B cell (primary cell): Measurements from ENCODE around the gene CSF1R. TPM values are rescaled to one million over a fixed set of nuclear protein-coding genes. Genes with fewer than 3 reads are reported as not detected.

Source experiments
- ATAC-seq: fragments of 200-7000 bp; cut with Tn5 transposase; one replicate; pipeline ENCODE4 v1.10.0; 2021; ENCODE audit warnings: low read depth, mild to moderate bottlenecking, moderate number of reproducible peaks, moderate library complexity
- CTCF ChIA-PET: fragments of 350-600 bp; sonication (Branson Sonifier 250); formaldehyde crosslinking; loops from one replicate; lab custom pipeline; 2021; ENCODE audit warnings: antibody characterized with exemption, inconsistent platforms; lab: Charles Lee
- POLR2A ChIA-PET: fragments of 350-600 bp; sonication (Branson Sonifier 250); formaldehyde crosslinking; loops from one replicate; lab custom pipeline; 2021; ENCODE audit warnings: antibody characterized with exemption; lab: Charles Lee
- DNase-seq: peaks from one replicate; pipeline ENCODE4 v3.0.0; 2013
- H2AFZ ChIP-seq: 2 replicates; pipeline ENCODE4 v1.6.1; 2012; ENCODE audit warnings: mild to moderate bottlenecking, low read depth, low read length; ENCODE audit not compliant: insufficient read depth, poor library complexity, severe bottlenecking
- H3K27ac ChIP-seq, 2 donors: 1 replicate in 1 of 2; 2 replicates in 1 of 2; pipeline ENCODE4 v1.5.1; 2012 to 2013; ENCODE audit warnings: low read length in 2 of 2, mild to moderate bottlenecking in 2 of 2, moderate library complexity in 1 of 2
- H3K27me3 ChIP-seq, 4 experiments: fragments of 200-600 bp in 1 of 4; sonication (generic) in 1 of 4; replicated peaks in 1 of 4; 1 replicate in 2 of 4; 2 replicates in 2 of 4; pipeline versions ENCODE4 v1.6.1 to v1.7.0; 2013 to 2016; ENCODE audit warnings: low read length in 3 of 4, mild to moderate bottlenecking in 2 of 4, mixed read lengths in 1 of 4, moderate library complexity in 1 of 4; ENCODE audit not compliant: insufficient read depth in 4 of 4, control insufficient read depth in 3 of 4; ENCODE audit errors: control extremely low read depth in 1 of 4
- H3K36me3 ChIP-seq, 2 experiments: replicated peaks in 1 of 2; 1 replicate in 1 of 2; 2 replicates in 1 of 2; pipeline versions ENCODE4 v1.6.1 to v1.7.1; 2013; ENCODE audit warnings: low read length in 1 of 2; ENCODE audit not compliant: insufficient read depth in 2 of 2, control insufficient read depth in 1 of 2; ENCODE audit errors: control extremely low read depth in 1 of 2, extremely low read depth in 1 of 2
- H3K4me1 ChIP-seq, 2 donors: fragments of 200-600 bp in 1 of 2; sonication (generic) in 1 of 2; 1 replicate in 1 of 2; 2 replicates in 1 of 2; pipeline versions ENCODE4 v1.5.1 to v1.6.1; 2013 to 2017; ENCODE audit warnings: low read length in 2 of 2; ENCODE audit not compliant: control insufficient read depth in 2 of 2, insufficient read depth in 2 of 2
- H3K4me2 ChIP-seq: replicated peaks from 2 replicates; pipeline ENCODE3; 2012; ENCODE audit warnings: mild to moderate bottlenecking, low read depth, low read length; ENCODE audit not compliant: poor library complexity, severe bottlenecking
- H3K4me3 ChIP-seq, 5 experiments: fragments of 200-600 bp in 1 of 5; sonication (generic) in 1 of 5; 1 replicate in 3 of 5; 2 replicates in 2 of 5; pipeline versions ENCODE4 v1.5.1 to v1.7.0; 2011 to 2016; ENCODE audit warnings: low read length in 4 of 5, mild to moderate bottlenecking in 4 of 5, low read depth in 2 of 5, control low read depth in 1 of 5, moderate library complexity in 1 of 5; ENCODE audit not compliant: insufficient read depth in 1 of 5; ENCODE audit errors: control extremely low read depth in 1 of 5, extremely low read depth in 1 of 5
- H3K79me2 ChIP-seq: fragments of 200-600 bp; sonication (generic); one replicate; pipeline ENCODE4 v1.6.0; 2016; ENCODE audit warnings: low read length; ENCODE audit not compliant: control insufficient read depth, insufficient read depth
- H3K9ac ChIP-seq: fragments of 200-600 bp; sonication (generic); 2 replicates; pipeline ENCODE4 v1.6.1; 2017; ENCODE audit warnings: mild to moderate bottlenecking, low read length, moderate library complexity
- H3K9me3 ChIP-seq, 3 donors: one replicate each; pipeline versions ENCODE4 v1.6.1 to v1.7.1; 2013; ENCODE audit warnings: low read length in 2 of 3; ENCODE audit not compliant: control insufficient read depth in 2 of 3, insufficient read depth in 1 of 3; ENCODE audit errors: control extremely low read depth in 1 of 3
- H4K20me1 ChIP-seq: 2 replicates; pipeline ENCODE4 v1.6.0; 2012; ENCODE audit warnings: mild to moderate bottlenecking, low read length; ENCODE audit not compliant: insufficient read depth, control insufficient read depth, poor library complexity, severe bottlenecking
- H3K27ac Mint-ChIP-seq: one replicate; pipeline ENCODE4 v1.8.0; 2021; ENCODE audit warnings: mixed read lengths
- H3K27me3 Mint-ChIP-seq: one replicate; pipeline ENCODE4 v1.8.0; 2021; ENCODE audit warnings: mixed read lengths
- H3K4me1 Mint-ChIP-seq: one replicate; pipeline ENCODE4 v1.8.0; 2021; ENCODE audit warnings: mixed read lengths
- H3K4me3 Mint-ChIP-seq: one replicate; pipeline ENCODE4 v1.8.0; 2021; ENCODE audit warnings: mixed read lengths
- H3K9me3 Mint-ChIP-seq: one replicate; pipeline ENCODE4 v1.8.0; 2022; ENCODE audit warnings: mixed read lengths; ENCODE audit not compliant: insufficient read depth
- CTCF ChIP-seq: fragments of 200-600 bp; IDR thresholded peaks from one replicate; pipeline ENCODE4 v1.8.0; 2022; ENCODE audit warnings: antibody characterized with exemption, mild to moderate bottlenecking
- EZH2 ChIP-seq: IDR thresholded peaks from 2 replicates; pipeline ENCODE4 v1.6.1; 2012; ENCODE audit warnings: borderline replicate concordance, low read depth, mild to moderate bottlenecking, moderate library complexity, low read length; ENCODE audit not compliant: insufficient read depth, poor library complexity, severe bottlenecking
- WGBS: methylation state at CpG from one replicate; pipeline ENCODE4 v1.1.5; 2013; ENCODE audit warnings: missing lambda C conversion rate; ENCODE audit not compliant: insufficient coverage; 5-methylcytosine and 5-hydroxymethylcytosine counted together
- intact Hi-C: fragments of 100-400 bp; cut with micrococcal nuclease; formaldehyde crosslinking; loops from one replicate; pipeline ENCODE4 v1.10.0; 2022
- polyA plus RNA-seq: library from polyadenylated mRNA; depleted of rRNA; stranded (reverse); fragments of >200 nt; gene quantifications from 2 replicates; pipeline ENCODE4 v1.2.3, GENCODE V29; 2012
- total RNA-seq, 2 donors: library from RNA; stranded (reverse); fragments of 120-200 nt in 1 of 2; gene quantifications; 1 replicate in 1 of 2; 2 replicates in 1 of 2; pipeline versions ENCODE4 v1.2.3 to v1.2.4, GENCODE V29; 2013 to 2022

The CSF1R gene
- total and polyA plus RNA-seq, 2 donors (not counting 1 experiment from before 2014, with no cell fraction given), result 1.6 to 2.5 TPM

GRCh38 chr5:150058480-150059126, 27.8 kb downstream of the CSF1R start:
- 94% methylated on average over 4 of the region's 6 CpGs for WGBS
- no peak for DNase-seq
- intact Hi-C loops, result no loop called here
- Mint-ChIP-seq H3K27me3 (no peaks in the 10 kb centered on the region), H3K4me1 (no peaks in the 10 kb centered on the region), H3K9me3 (no peaks in the 10 kb centered on the region), H3K27ac (no peak overlapping the region), H3K4me3 (no peak overlapping the region)
- ChIA-PET CTCF (no interaction called here), POLR2A (no interaction called here)
- peaks cover 0 to 13% of the 10 kb centered on the region in 2 experiments for H3K36me3 ChIP-seq
- H3K27ac ChIP-seq, result no peak overlapping the region
- no peaks in the 10 kb centered on the region for H3K79me2 ChIP-seq
- no peak for ATAC-seq
- no peaks in the 10 kb centered on the region for H3K9me3 ChIP-seq
- no peak overlapping the region for H2AFZ ChIP-seq
- no peaks in the 10 kb centered on the region for H3K4me1 ChIP-seq
- no peaks in the 10 kb centered on the region for H4K20me1 ChIP-seq
- H3K27me3 ChIP-seq, result no peaks in the 10 kb centered on the region
- TF ChIP-seq CTCF (no peak), EZH2 (no peak)
- H3K9ac ChIP-seq, result no peak overlapping the region
- no peak overlapping the region for H3K4me2 ChIP-seq
- no peak overlapping the region for H3K4me3 ChIP-seq

GRCh38 chr5:150057996-150058395, 28.4 kb downstream of the CSF1R start:
- H3K9me3 Mint-ChIP-seq, result no peaks in the 10 kb centered on the region
- ChIA-PET CTCF (no interaction called here), POLR2A (no interaction called here)
- Histone ChIP-seq H2AFZ (no peak overlapping the region), H3K79me2 (no peaks in the 10 kb centered on the region), H3K36me3 (peaks cover 0 to 19% of the 10 kb centered on the region in 2 experiments), H3K4me3 (no peak overlapping the region), H3K4me2 (no peak overlapping the region), H3K9me3 (no peaks in the 10 kb centered on the region), H3K27ac (no peak overlapping the region), H3K27me3 (no peaks in the 10 kb centered on the region), H4K20me1 (no peaks in the 10 kb centered on the region), H3K4me1 (no peaks in the 10 kb centered on the region), H3K9ac (no peak overlapping the region)
- intact Hi-C loops, result no loop called here
- no peaks in the 10 kb centered on the region for H3K4me1 Mint-ChIP-seq
- H3K27ac Mint-ChIP-seq, result no peak overlapping the region
- DNase-seq (no peak), ATAC-seq (no peak)
- 100% methylated on average over 4 of the region's 5 CpGs for WGBS
- H3K4me3 Mint-ChIP-seq, result no peak overlapping the region
- H3K27me3 Mint-ChIP-seq, result no peaks in the 10 kb centered on the region
- no peak for TF ChIP-seq EZH2
